GM21528 (cell line): ENCODE measurements around the gene KIAA1755.
"Not testable (repeated sequence)": the region's sequence is repeated elsewhere in the genome, so short reads cannot be mapped to it uniquely, and the experiment has no call there.

ENCODE experiments used
- ATAC-seq: cut with Tn5 transposase; IDR thresholded peaks from one replicate; pipeline ENCODE4 v1.9.1; 2021; ENCODE audit warnings: mild to moderate bottlenecking, moderate library complexity; ENCODE audit not compliant: unreplicated experiment, low FRiP score

Gene KIAA1755

DNA sequence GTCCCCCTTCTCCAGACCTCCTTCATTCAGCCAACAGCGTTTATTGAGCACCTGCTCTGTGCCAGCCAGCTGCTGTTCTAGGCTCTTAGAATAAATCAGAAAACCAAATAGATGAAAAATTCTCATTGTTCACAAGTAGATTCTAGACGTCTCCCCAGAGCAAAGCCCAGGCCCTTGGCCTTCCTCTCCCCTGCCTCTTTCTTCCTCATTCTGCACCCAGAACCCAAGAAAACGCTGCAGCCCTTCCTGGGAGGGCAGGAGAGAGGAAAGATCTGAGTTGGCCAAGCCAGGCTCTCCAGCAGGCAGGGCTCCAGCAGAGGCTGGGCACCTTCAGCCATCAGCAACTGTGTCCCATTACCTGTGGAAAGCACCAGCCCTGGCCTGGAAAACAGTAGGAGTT, 31.4 kb upstream of the KIAA1755 start:
- no peak for ATAC-seq

DNA sequence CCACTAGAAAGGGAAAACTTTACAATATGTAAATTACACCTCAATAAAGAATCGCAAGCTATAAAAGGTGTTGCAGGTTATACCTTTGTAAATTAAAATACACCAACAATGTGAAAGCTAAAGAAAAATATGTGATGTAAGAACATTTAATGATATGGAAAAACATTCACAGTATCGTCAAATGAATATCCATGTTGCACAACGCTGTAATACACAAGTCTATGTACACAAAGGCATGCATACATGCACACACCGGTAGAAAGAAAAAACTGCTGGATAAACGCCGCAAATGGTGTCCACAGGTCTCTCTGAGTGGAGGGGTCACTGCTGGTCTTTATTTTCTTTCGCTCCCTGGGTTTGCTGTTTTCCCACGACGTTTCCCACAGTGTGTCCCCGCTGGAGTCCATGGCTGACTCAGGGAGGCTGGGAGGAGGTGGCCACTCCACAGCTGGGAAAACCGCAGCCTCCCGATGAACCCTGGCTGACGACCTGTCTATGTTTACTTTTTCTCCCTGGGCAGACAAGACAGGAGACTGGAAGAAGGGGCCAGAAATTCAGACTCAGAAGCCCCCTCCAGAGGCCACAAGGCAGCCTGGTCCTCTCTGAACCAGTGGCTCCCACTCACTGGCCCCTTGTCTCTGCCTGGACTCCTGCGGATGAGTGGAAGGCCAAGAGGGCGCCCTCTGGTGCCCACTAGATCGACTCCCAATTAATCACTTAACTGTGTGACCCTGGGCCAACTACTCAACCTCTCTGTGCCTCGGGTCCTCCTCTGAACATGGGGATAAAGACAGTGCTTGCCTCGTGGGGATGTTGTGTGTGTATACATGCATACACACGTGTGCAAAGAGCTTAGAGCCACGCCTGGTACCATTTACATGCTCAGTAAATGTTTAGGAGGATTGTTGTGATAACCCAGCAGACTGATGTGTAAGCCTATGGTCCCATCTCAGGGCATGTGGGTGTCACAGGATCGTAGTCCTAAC, 30.6 kb upstream of the KIAA1755 start:
- no peak for ATAC-seq

DNA sequence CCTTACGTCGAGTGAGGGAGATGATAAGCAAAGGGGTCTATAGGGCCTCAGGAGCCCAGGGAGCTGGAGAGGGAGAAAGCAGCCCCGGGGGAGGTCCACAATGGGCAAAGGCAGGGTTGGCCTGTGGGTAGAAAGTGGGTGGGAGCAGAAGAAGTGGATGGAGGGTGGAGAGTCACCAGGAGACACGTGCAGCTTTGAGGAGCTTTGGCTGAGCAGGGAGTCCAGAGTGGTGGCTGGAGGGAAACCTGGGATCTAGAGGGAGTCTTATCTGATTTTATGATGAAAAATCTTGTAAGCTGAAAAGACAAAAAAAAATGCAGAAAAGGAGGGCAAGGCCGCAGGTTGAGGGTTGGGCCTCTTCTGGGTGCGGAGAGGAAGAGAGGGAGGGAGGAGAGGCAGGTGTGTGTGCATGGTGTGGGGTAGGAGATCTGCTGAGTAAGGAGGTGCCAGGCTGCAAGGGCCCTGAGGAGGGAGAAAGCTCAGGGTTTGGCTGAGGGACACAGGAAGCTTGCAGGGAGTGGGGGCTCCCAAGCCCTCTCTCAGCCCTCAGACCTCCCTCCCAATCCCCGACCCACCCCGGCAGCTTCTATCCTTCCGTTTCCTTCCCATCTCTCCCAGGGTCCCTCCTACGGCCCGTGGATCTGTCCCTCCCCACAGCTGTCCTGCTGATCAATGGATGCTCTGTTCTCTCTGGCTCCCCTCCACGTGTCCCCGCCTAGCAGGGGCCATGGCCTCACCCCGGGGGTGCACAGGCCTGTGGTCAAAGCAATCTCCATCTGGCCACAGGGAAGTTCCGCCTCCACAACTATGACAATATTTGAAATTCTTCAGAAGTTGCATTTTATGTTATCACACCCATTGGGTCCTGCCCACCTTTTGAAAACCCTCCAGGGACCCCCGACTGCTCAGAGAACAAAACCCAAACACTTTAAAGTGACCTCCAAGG, 26.3 kb upstream of the KIAA1755 start:
- no peak for ATAC-seq

DNA sequence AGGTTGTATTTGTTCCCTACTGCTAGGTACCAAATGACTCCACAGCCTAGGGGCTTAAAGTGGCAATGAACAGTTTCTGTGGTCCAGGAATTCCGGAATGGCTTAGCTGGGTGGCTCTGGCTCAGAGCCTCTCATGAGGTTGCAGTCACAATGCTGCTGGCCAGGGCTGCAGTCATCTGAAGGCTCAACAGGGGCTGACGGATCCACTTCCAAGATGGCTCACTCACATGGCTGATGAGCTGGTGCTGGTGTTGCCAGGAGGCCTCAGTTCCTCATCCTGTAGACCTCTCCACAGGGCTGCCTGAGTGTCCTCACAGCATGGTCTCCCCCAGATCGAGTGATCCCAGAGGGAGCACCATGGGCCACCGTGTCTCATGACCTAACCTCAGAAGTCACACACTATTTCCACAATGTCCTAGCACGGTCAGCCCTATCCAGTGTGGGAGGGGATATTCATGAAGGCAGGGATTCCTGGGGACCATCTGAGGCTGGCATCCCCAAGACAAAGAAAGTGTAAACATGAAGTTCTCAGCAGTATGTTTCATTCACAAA, 24.4 kb upstream of the KIAA1755 start:
- no peak for ATAC-seq

DNA sequence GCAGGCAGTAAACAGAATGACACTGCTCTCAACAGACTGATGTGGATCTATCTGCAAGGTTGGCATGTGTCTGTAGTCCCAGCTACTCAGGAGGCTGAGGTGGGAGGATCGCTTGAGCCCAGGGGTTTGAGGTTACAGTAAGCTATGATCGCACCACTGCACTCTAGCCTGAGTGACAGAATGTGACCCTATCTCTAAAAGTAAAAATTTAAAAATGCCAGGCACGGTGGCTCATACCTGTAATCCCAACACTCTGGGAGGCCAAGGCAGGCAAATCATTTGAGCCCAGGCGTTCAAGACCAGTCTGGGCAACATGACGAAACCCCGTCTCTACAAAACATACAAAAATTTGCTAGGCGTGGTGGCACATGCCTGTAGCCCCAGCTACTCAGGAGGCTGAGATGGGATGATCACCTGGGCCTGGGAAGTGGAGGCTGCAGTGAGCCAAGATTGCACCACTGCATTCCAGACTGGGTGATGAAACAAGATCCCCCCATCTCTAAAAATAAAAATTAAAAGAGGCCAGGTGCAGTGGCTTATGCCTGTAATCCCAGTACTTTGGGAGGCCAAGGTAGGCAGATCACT, 23.6 kb upstream of the KIAA1755 start:
- not testable (repeated sequence) for ATAC-seq

DNA sequence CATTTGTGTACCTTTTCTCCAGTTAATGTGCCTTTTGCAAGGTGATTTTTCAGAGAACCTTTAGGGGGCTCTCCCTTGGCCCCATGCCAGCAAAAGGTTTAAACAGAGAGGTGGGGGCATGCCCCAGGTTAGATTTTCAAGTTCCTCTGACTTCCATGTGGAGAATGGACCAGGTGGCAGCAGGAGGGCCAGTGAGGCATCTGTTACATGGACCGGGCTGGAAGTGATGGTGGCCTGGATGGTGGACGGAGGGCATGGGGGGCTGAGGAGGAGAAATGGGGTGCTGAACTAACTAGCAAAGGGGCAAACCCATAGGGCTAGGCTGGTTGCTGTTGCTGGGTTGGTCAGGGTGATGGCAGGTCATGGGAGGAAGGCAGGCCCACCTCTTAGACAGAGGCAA, 22.7 kb upstream of the KIAA1755 start:
- ATAC-seq: no peak

DNA sequence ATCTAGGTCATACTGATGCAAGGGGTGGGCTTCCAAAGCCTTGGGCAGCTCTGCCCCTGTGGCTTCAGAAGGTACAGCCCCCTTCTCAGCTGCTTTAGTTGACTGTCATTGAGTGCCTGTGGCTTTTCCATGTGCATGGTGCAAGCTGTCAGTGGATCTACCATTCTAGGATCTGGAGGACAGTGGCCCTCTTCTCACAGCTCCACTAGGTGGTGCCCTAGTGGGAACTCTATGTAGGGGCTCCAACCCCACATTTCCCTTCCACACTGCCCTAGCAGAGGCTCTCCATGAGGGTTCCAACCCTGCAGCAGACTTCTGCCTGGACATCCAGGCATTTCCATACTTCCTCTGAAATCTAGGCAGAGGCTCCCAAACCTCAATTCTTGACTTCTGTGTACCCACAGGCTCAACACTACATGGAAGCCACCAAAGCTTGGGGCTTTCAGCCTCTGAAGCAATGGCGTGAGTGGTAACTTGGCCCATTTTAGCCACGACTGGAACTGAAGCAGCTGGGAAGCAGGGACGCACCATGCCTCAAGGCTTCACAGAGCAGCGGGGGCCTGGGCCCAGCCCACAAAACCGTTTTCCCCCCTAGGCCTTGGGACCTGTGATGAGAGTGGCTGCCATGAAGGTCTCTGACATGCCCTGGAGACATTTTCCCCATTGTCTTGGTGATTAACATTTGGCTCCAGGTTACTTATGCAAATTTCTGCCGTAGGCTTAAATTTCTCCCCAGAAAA, 20.8 kb upstream of the KIAA1755 start:
- not testable (repeated sequence) for ATAC-seq

DNA sequence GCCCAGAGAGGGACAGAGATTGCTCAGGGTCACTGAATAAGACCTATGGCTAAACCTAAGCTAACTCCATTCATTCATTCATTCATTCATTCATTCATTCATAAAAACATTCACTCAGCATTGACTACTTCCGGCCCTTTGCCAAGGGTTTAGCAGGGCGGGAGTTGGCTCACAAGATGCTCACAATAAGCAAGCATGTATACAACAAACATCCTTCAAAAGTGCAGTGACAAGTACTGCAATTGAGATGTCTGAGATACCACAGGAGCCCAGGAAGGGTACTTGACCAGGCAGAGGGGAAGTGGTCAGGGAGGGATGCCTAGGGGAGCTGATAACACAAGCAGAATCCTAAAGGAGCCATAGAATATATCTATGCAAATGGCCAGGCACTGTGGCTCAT, 18.2 kb upstream of the KIAA1755 start:
- ATAC-seq: no peak

DNA sequence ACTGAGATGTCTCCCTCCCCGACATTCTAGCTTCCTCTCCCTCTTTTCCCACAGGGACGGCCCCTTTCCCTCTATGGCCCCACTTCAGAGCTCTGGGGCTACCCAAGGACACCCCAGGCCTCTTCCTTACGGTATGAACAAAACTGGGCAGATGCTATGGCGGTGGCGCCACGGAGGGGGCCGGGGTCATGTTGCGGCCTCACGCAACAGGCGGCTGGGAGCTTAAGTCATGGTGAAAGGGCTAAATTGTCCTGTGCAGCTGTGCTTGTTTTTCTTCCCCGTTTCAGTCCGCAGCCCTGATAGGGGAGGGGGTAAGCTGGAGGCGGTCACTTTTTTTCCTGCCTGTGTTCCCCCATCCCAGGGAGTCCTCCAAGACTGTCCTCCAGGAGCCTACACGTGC, 17.6 kb upstream of the KIAA1755 start:
- ATAC-seq: no peak

DNA sequence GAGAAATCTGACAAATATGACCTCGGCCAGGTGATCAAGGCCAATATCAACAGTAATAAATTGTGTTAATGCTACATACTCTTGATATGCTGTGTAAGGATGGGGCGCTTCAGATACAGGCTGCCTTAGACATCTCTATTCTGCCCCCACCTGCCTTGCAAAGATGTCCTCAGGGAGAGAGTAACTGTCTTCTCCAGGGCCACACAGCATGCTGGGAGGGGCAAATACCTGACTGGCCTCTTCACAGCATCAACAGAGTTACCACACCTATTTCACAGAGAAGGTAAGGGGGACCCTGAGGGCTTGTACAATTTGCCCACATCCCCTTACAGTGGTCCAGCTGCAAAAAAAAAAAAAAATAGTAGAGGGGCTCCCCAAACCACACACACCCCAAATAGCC, 17.2 kb upstream of the KIAA1755 start:
- no peak for ATAC-seq

DNA sequence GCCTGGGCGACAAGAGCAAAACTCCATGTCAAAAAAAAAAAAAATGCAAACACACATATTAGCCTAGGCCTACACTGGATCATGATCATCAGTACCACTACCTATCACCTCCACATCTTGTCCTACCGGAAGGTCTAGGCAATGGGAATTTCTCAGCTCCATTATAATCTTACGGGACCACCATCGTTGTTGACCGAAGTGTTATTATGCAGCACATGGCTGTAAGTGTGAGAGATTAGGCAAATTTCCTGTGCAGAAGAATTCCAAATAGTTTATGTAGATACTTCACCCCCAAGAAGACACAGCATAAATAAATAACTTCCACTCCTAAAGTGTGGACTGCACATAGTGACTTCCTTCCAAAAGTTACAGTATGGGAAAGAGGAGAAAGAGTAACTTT, 16.8 kb upstream of the KIAA1755 start:
- ATAC-seq: no peak

DNA sequence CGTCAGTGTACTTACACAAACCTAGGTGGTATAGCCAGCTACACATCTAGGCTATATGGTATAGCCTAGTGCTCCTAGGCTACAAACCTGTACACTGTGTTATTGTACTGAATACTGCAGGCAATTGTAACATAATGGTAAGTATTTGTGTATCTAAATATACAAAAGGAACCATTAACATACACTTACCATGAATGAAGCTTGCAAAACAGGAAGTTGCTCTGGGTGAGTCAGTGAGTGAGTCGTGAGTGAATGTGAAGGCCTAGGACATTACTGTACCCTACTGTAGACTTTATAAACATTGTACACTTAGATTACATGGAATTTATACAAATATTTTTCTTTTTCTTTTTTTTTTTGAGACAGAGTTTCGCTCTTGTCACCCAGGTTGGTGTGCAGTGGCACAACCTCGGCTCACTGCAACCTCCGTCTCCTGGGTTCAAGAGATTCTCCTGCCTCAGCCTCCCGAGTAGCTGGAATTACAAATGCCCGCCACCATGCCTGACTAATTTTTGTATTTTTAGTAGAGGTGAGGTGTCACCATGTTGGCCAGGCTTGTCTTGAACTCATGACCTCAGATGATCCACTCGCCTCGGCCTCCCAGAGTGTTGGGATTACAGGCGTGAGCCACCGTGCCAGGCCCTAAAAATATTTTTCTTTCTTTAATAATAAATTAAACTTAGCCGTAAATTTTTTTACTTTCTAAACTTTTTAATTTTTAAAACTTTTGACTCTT, 15.4 kb upstream of the KIAA1755 start:
- ATAC-seq: no peak

DNA sequence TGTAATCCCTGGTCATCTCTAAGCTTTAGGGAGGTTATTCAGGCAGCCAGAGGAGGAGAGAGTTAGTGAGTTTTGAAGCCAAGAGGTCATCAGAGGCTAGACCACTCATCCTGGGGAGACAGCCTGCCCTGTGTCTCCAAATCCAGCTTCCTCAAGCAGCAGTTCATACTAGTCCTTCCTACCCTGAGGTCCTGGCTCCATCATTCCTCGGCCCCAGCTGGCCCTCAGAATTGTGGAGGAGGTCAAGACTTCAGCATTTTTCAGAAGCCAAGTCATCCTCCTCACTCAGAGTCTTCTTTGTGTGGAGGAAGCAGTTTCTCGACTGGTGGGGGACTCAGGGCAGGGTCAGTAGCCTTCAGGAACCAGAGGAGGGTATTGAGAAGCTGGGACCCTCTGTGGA, 12.4 kb upstream of the KIAA1755 start:
- no peak for ATAC-seq

DNA sequence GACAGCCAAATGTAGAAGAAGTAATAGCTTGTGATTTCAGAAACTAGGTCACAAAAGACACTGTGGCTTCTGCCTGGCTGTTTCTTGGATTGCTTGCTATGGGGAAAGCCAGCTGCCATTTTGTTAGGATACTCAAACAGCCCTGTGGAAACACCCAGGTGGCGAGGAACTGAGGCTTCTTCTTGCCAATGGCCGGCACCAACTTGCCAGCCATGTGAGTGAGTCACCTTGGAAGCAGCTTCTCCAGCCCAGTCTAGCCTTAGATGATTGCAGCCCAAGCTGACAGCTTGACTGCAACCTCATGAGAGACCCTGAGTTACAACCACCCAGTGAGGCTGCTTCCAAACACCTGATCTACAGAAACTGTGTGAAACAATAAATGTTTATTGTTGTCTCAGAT, 11.9 kb upstream of the KIAA1755 start:
- no peak for ATAC-seq

DNA sequence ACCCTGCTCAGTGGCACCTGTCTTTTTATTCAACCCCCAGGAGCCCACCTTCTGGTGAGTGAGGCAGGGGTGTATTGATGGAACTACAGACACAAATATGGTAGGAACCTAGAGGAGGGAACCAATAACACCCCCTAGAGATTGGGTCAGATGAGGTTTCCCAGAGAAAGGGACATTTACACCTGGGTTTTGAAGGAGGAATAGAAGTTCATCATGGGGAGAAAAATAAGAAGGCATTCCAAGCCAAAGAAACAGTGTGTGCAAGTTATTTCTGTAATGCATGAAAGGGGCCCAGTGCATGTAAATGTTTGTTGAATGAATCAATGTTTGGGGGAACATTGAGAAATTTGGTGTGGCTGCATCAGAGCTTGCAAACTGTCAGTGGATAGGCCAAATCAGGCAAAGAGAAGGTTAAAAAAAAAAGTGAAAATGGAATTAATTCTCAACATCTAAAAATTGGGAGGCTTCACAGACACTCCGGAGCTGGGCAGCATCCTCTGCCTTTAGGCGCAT, 11.1 kb upstream of the KIAA1755 start:
- no peak for ATAC-seq

DNA sequence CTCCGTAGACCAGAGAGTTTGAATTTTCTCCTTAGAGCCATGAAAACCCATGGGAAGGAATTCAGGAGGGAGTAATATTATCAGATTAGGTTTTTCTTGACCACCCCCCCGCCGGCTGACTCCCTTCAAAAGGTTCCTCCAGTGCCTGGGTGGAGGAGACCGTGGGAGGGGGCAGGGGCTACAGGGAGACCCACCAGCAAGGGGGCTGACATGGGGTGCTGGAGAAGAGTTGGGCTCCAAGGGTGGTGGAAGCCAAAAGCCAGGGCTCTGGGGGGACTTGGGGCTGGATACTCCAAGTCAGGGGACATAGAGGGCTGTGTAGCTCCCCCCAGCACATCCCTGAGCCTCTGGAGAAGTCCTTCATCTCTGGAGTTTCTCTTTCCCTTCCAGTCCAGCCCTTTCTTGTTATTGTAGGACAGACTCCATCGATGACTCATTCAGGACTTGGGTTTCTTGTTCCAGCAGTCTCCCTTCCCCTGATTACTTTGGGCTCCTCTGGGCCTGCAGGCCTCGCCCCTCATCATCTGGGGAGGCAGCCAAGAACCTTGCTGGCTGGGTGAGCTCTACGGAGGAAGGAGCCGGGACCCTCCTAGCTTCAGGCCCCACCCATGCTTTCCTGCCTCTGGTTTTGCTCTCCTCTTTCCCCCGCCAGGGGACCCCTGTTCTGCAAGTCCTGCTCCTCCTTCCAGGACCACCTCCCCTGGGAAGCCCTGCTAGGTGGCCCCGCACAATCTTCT, 10.5 kb upstream of the KIAA1755 start:
- no peak for ATAC-seq

DNA sequence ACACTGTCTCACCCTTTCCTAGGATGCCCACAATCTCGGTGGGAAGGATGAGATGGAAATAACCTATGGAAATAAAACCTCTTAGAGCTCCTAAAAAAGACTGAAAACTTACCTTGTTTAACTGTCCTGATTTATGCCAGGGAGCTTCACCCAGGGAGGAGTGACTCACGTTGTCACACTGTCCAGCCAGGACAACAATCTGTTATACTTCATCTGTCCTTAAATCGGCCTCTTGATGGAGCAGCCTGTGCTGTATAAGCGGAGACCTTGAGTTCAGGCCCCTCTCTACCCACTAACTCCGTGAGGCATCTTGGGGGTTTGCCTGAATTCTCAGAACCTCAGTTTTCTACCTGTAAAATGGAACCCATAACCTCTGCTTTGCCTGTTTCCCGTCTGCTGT, 9.2 kb upstream of the KIAA1755 start:
- no peak for ATAC-seq

DNA sequence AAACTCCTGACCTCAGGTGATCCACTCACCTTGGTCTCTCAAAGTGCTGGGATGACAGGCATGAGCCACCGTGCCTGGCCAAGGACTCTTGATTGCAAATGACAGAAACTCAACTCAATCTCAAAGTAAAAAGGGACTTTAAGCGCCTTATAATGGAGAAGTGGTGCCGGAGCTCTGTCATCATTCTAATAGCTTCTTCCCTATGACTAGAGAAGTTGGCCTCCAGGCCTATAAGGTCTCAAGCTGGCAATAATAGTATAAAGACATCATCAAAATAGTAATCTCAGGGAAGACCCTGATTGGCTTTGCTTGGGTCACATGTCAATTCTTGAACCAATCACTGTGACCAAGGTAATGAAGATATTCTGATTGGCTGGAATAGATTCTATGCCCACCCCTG, 8.5 kb upstream of the KIAA1755 start:
- no peak for ATAC-seq
